Measurements from ENCODE around the gene SPINT1.
A peak's percentile ranks its signal among the peaks of the same experiment; 100 is the strongest.

Gene SPINT1

DNA sequence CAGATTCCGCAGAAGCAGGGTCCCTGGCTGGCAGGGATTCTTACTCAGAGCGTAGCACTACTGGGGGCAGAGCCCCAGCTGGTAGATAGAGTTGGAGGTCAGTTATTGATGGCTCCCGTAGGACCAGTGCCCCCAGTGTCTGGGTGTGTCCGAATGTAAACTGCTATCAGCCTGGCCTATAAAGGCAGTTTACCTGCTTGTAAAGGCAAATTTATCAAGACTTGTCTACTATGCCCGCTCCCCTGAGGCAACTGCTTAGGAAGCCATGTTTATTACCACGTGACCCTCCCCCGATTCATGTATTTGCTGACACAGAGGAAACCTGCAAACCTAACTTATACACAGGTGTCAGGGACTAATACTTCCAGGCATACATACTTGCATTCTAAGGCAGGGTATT, 14.7 kb upstream of the SPINT1 start:
- DNase-seq = no peak

DNA sequence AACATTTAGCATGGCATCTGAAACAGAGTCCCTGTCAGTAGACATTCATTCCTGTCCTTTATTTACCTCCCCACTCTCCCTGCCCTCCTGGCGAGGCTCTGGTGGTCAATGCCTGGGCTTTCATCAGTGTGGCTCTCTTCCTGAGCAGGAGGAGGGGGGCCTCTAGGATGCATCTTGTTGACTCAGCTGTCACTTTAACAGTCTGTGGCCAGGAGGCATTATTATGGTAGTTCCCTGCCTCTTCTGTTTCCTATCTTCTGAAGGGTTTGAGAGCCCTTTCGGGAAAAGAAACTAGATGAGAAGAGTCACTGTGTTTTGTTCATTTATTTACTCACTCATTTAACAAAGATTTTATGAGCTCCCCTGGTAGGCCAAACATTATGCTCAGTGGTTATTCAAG, 13.0 kb upstream of the SPINT1 start:
- DNase-seq = no peak

DNA sequence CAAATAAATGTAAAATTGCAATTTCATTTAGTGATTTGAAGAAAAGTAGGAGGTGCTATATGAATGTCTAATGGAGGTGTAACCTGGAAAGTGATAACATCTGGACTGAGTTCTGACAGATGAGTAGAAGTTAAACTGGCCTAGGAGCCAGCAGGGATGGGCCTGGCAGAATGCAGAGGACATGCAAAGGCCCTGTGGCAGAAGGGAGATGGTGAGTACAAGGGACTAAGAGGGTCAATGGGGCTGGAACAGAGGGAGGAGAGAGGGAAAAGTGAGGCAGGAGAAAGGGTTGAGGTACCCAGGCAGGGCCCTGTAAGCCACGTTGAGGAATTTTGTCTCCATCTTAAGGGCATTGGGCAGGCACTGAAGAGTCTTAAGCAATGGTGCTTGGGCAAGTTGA, 12.0 kb upstream of the SPINT1 start:
- no peak for DNase-seq

DNA sequence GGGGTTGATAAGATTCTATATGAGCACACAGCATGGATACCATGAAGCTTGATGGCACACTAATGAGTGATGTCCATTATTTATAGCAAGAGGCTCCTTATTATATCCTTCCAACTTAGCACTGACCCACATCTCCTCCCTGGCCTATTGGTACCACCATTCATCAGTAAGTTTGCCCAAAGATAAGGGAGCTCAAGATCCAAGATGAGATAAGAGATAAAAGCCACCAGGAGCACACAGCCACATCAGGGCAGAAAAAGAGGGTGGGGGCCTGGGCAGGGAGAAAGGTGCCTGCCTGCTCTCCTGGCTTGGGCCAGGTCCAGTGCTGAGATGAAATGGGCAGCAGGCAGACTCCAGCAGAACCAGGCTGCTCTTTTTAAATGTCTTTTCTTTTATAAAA, 10.9 kb upstream of the SPINT1 start:
- no peak for DNase-seq

DNA sequence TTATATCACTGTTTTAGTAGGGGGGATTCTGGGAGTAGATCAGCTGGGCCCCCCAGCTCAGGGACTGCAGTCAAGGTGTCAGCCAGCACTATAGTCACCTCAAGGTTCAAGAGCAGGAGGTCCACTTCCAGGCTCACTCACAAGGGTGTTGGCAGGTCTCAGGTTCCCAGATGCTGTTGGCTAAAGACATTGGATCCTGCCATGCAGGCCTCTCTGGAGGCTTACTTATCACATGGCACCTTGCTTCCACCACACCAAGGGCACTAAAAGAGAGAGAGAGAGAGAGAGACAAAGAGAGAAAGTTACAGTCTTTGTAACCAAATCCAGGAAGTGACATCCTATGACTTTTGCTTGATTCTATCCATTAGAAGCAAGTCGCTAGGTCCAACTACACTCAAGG, 7.8 kb upstream of the SPINT1 start:
- DNase-seq = no peak

DNA sequence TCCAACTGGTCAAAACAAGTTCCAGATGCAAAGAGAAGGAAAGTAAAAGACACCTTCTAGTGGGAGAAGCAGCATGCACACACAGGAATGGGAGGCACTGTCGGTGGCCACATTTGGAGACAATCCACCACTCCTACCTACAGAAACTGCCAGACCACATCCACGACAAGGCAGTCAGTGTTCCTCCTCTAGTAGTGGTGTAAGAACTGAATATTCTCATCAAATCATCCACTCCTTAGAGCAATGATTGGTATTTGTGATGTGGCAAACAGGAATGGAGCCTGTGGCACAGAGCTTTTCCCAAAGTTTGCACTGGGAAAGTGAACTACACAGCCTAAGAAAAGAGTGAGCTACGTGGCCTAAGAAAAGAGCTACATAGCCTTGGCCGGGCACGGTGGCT, 5.1 kb upstream of the SPINT1 start:
- no peak for DNase-seq

DNA sequence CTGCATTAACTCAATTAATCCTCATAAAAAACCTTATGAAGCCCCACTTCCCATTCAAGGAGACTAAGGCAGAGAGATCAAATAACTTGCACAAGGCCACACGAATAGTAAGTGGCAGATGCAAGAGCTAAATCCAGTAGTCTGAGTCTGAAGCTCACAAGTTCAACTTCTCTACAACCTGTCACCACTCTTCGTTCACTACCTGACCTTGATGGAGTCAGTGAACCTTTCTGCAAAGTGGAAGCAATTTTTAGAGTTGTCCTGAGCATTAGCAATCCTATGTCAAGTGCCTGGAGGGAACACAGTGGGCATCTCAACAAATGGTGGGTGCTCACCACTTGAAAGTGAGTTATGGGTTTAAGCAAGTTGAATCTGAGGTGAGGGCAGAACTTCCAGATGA, 2.1 kb upstream of the SPINT1 start:
- no peak for DNase-seq

DNA sequence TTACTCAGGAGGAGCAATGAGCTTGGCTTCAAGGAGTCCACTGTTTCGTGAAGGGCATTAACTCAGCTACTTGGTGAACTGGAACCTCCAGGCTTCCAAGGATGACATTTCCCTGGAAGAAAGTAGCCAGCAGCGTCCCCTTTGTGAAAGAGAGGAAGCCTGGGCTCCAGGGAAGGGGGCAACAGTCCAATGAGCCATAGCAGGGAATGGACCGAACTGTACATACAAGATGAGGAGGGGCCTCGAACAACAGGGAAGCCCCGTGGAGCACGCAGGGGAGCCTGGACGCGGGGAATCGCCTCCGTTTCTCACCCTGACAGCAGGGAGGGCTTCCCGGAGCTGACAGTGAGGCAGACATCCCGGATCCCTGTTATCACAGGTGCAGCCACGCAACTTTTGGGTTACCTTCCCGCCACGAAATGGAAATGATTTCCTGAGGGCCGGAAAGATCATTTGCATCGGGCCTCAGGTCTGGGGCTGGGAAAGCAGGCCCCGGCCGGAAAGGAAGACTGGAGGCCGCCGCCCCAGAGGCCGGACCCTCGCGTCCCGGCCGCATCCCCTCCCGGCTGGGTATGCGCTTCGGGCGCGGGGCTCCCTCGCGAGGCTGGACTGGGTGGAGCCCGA, 475 bp upstream of the SPINT1 start:
- no peak for DNase-seq

DNA sequence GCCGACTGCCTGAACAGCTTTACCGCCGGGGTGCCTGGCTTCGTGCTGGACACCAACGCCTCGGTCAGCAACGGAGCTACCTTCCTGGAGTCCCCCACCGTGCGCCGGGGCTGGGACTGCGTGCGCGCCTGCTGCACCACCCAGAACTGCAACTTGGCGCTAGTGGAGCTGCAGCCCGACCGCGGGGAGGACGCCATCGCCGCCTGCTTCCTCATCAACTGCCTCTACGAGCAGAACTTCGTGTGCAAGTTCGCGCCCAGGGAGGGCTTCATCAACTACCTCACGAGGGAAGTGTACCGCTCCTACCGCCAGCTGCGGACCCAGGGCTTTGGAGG, 815 bp downstream of the SPINT1 start:
- DNase-seq = no peak

DNA sequence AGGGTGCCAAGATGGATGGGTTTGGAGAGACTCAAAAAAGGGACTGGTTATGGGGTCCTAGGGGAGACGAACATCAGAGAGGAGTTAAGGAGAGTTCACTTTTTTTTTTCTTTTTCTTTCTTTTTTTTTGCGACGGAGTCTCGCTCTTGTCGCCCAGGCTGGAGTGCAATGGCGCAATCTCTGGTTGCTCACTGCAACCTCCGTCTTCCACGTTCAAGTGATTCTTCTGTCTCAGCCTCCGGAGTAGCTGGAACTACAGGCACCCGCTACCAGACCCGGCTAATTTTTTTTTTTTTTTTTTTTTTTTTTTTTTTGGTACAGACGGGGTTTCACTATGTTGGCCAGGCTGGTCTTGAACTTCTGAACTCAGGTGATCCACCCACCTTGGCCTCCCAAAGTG, 1.2 kb downstream of the SPINT1 start:
- DNase-seq = no peak

DNA sequence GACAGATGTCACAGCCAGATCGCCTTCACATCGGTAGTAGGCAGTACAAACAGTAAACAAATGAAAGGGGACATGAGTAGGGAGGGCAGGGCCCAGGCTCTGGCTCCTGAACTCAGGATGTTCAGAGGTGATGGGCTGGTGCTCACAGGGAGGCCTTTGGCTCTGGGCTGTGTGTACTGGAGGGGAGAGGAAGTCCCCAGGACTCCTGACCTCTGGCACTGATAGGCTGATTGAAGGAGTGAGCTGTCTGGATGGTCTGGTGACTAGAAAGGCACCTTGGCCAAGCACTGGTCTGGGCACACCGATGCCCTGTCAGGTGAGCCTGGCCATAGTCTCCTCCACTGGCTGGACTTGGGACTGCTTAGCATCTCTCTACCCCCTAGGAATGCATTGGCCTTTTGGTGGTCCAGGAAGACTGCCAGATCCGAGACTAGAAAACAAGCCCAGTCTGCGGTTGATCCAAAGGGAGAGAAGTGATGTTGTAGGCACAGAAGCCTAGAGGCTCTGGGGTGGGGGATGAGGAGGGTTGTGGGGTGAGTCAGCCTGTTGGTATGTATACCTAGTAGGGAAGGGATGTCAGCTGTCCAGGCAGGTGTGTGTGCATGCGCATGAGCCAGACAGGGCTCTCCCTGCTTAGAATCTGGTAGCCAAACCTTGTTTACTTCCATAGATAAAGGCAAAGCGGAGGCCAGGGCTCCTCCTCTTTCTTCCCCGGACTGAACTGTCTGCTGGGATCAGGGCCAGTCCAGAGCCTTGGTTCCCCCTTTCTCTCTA, 1.9 kb downstream of the SPINT1 start:
- DNase-seq = no peak

DNA sequence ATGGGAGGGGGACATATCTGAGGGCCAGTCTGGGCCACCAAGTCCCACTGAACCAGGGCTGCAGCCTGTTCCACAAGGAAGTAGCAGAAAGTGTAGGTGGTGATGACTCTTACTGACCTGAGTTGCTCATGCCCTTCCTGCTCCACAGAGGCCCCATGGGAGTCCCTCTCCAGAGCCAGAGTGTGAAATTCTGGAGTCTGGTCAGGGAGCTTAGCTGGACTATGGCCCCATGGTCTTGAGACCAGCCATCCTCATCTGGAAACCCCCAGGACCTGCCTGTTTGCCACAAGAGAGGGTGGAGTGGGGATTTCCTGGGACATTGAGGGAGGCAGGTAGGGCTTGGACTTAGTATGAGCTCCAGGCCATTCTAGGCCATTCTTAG, 3.0 kb downstream of the SPINT1 start:
- no peak for DNase-seq

DNA sequence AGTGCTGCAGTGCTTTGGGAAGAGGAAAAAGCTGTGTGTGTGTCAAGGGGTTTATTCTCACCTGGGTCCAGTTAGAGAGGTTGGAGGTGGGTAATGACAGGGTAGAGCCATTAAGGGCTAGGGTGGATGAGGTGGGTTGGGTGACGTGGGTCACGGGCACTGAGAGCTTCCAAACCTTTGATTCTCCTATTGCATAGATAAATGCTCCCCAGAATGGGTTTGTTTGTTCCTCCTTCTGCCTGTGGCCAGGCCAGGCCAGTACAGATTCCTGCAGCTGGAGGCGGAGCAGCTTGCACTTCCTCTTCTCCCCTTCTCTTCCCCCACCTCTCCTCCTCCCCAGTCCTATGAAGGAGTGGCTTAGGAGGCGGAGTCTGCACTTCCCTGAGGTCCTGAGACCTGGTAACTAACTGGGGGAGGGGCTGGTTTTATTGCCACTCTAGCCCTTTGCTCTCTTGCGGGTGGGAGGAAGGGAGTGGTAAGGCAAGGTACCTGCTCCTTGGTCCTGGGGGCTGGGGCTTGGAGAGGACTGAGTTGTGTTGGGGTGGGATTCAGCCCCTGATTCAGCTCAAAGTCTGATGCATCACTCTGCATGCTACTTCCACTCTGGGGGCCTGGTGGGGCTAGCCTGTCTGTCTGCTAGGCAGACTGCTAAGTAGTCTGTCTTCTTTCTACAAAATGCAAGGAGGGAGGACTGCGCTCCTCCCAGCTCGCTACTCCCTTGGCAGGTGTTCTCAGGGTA, 3.5 kb downstream of the SPINT1 start:
- peak; percentile 19 for DNase-seq

DNA sequence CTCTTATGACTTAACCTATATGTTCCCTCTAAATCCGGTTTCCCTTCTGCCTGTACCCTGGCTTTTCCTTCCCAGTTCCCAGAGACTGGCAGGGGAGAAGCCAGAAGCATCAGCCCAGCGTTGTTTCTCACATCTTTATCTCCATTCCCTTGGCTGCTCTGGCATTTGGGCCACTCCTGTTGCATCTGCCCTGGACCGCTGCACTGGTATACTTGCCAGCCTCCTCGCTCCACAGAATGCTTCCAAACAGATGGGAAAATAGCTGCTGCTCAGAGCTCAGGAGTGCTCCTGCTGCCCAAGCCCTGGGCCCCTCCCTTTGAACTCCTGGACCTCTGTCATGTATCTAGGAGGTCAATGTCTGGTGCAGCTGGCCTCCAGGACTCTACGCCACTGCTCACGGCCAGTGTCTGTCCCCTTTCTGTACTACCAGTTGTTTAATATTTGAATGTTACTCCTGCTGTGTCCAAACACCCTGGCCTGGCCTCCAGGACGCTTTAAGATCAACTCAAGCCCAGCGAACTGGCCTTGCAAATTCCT, 6.8 kb downstream of the SPINT1 start:
- no peak for DNase-seq

DNA sequence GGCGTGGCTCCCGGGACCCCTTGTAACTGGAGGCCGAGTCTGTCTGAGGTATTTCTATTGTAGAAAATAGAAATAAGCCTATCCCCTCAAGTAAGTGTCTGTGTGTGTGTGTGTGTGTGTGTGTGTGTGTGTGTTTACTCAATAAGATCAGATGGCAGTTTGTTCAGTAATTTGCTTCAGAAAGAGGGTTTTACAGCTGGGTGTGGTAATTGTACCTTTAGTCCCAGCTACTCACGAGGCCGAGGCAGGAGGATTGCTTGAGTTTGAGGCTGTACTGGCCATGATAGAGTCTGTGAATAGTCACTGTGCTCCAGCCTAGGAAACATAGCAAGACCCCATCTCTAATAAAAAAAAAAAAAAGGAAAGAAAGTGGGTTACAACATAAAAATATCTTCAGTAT, 8.7 kb downstream of the SPINT1 start:
- no peak for DNase-seq

DNA sequence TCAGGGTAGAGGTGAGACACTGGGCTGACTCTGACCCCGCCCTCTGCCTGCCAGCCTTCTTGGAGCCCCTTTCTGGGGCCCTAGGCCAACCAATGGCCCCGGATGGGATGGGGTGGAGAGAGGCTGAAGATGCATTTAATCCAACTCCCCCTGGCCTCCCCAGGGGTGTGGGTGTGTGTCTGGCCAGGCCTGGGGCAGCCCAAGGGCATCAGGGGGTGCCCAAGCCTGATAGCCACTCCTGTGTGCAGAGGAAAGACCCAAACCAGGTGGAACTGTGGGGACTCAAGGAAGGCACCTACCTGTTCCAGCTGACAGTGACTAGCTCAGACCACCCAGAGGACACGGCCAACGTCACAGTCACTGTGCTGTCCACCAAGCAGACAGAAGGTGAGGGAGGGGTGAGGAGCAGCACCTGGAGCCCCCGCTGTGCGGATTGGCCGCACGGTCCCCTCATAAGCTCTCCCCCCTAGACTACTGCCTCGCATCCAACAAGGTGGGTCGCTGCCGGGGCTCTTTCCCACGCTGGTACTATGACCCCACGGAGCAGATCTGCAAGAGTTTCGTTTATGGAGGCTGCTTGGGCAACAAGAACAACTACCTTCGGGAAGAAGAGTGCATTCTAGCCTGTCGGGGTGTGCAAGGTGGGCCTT, 9.5 kb downstream of the SPINT1 start:
- DNase-seq = no peak

DNA sequence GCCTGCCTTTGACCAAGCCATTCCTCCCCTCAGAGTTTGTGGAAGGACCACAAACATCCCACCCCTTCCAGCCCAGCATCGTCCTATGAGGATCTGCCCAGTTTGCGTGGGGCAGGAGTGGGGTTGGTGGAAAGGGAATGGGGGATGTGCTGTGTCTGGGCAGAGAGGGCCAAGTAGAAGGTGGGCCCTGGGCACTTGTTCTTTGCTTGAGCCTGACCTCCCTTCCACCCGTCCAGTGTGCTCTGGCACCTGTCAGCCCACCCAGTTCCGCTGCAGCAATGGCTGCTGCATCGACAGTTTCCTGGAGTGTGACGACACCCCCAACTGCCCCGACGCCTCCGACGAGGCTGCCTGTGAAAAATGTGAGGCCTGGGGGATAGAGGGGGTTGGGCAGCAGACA, 10.3 kb downstream of the SPINT1 start:
- no peak for DNase-seq

DNA sequence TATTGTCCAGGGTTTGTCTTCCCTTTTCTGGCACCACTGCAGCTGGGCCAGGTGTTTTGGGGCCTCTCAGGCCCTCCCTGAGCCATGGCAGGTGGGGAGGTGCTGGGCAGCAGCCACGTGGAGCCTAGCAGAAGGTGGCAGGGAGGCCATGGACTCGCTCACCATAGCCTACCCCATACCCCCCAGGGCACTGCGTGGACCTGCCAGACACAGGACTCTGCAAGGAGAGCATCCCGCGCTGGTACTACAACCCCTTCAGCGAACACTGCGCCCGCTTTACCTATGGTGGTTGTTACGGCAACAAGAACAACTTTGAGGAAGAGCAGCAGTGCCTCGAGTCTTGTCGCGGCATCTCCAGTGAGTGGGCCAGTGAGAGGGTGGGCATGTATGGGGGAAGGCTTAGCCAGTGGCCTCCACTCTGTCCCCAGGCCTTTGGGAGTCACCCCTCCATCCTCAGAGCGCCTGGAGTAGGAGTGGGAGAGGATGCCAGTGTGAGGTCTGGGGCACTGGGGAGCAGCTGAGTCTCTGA, 11.9 kb downstream of the SPINT1 start:
- DNase-seq = no peak

DNA sequence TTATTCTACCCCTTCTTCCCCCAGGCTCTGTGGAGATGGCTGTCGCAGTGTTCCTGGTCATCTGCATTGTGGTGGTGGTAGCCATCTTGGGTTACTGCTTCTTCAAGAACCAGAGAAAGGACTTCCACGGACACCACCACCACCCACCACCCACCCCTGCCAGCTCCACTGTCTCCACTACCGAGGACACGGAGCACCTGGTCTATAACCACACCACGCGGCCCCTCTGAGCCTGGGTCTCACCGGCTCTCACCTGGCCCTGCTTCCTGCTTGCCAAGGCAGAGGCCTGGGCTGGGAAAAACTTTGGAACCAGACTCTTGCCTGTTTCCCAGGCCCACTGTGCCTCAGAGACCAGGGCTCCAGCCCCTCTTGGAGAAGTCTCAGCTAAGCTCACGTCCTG, 12.9 kb downstream of the SPINT1 start:
- no peak for DNase-seq

DNA sequence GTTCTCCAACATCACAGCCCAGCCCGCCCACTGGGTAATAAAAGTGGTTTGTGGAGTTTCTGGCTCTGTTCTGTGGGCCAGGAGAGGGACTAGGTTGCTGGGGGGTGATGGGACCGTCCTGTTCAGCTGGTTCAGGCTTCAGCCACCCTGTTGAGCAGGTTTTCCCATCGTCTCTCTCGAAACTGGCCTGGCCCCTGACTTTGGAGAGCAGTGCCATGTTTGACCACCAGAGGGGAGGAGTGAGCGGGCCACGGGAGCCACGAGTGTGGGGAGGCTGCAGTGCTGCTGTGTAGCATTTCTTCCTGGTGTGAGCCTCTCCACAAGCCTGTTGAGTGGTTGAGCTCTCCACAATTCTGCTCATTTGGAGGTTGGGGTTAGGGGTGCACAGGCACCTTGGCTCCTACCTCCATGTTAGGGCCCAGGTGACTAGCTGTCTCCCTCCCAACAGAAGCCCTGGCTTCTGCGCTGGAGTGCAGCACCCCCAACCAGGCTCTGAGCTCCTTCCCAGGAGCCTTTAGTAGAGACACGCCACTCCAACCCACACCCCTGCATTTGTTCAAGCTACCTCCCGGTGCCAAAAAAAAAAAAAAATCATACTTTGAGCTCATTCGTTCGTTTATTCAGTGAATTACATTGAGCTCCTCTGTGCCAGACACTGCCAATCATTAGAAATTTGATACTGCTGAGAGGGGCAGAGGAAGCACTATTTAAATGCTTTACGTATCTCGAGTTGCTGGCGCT, 13.9 kb downstream of the SPINT1 start:
- DNase-seq = peak; percentile 63

DNA sequence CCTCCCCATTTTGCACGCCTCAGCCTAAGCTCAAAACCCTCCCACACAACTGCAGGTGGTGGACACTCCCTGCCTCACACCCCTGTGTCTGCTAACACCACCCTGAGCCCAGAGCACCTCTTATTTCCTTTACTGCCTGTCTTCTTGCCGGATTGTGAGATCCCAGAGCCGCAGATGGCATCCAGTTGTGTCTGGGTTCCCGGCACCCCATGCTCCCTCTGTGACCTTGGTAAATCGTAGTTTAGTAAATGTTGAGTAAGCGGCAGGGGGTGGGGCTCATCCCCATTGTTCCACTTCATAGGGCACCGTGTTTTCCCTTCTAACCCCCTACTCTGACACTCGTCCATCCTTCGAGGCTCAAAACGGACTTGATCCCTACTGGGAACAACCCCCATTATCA, 14.9 kb downstream of the SPINT1 start:
- DNase-seq = no peak

DNA sequence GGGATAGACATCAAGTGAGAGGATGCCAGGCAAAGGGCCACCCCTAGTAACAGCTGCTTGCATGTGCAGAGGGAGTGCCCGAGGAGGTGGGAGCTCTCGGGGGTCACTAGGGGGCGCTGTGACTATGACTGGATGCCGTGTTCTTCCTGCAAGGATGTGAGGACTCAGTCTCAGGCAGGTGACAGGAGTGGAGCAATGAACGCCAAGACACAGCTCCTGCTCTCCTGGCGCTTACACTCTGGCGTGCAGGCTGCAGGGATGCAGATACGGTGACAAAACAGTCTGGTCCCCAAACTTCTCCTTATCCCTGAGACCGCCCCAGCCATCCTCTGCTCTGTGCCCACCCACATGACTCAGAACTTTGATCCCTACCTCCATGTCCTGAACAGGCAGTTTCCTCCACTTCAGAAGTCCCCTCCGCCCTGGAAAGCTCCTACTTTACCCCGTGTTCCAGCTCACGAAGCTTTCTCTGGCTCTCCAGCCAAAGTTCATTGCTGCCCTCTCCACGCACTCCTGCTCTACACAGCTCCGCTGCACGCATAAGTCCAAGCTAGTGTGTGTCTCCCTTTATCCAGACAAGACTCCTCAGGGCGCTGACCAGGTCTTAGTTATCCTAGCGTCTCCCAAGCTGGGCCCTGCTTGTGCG, 15.5 kb downstream of the SPINT1 start:
- DNase-seq = peak; percentile 66
